Germinal center (tissue), 1 donor: Measurements from ENCODE around the gene FLOT1.
"Not testable (repeated sequence)": the region's sequence is repeated elsewhere in the genome, so short reads cannot be mapped to it uniquely, and the experiment has no call there.

Experiments used
- DNase-seq: peaks from one replicate; pipeline ENCODE4 v3.0.0; 2012; ENCODE audit warnings: mixed read lengths, low spot score

Gene FLOT1

DNA sequence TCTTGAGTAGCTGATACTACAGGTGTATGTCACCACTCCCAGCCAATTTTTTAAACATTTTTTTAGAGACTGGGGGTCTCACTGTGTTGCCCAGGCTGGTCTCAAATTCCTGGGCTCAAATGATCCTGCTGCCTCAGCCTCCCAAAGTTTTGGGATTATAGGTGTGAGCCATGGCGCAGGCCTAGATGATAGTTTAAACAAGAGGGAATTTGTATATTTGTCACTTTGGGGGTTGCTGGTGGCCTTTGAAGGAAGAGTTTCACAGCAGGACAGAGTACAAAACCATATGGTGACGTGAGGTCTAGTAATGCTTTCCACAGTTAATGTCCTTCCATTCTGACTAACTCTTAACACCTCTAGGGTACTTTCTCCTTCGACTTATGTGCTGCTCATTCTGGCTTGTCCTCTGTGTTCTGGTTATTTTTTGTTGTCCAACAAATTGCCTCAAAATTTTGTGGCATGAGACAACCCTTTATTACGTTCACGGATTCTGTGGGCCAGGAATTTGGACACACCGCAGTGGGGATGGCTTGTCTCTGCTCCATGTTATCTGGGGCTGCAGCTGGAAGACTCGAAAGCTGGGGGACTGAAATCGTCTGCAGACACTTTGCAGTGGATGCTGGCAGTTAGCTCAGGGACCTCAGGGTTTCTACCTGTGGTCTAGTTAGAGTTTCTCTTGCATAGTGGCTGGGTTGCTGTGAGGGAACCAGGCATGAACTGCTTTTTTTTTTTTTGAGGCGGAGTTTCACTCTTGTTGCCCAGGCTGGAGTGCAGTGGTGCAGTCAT is 24.9 kb upstream of the FLOT1 start:
- no peak for DNase-seq

DNA sequence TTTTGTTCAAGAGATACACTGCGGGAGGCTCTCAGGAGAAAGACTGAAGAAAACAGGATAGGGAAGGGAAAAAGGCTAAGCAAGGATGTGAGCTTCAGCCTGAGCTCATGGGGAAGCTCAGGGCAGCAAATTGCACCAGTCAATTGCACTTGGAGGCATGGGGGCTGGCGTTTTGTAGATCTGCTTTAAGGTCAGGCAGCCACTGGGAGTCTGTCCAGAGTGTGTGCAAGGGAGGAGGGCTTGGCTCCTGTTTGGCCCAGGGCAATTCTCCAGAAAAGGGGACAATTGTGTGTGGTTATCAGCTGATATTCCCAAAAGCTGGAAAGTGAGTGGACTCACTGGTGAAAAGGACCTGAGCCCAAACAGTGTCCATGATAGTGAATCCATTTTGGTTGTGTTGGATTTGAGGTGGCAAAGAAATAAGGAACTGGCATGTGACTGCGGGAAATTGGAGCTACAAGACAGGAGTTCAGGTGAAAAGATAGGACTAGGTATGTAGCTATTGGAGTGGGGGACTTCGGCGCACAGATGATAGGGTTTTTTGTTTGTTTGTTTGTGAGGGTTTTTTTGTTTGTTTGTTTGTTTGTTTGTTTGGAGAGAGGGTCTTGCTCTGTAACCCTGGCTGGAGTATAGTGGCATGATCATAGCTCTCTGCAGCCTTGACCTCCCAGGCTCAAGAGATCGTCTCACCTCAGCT is 24.1 kb upstream of the FLOT1 start:
- no peak for DNase-seq

DNA sequence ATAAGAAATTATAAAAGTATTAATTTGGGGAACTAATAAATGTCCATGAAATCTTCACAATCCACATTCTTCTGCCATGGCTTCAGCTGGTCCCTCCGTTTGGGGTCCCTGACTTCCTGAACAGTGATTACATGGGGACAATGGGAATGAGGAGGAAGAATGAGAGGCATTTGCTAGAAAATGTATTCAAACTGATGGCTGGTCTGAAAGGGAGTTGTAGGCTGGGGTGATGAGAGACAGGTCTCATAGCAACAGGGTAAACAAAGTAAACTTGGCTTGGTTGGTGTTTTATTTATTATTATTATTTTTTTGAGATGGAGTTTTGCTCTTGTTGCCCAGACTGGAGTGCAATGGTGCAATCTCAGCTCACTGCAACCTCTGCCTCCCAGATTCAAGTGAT is 23.0 kb upstream of the FLOT1 start:
- not testable (repeated sequence) for DNase-seq

DNA sequence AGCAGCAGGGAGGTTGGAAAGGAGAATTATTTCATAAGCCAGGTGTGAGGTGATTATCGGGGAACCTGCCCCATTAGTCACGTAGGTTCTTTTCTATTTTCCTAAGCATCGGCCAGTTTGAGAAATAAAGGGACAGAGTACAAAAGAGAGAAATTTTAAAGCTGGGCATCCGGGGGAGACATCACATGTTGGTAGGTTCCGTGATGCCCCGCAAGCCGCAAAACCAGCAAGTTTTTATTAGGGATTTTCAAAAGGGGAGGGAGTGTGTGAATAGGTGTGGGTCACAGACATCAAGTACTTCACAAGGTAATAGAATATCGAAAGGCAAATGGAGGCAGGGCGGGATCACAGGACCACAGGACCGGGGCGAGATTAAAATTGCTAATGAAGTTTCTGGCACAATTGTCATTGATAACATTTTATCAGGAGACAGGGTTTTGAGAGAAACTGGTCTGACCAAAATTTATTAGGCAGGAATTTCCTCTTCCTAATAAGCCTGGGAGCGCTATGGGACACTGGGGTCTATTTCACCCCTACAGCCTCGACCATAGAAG is 22.1 kb upstream of the FLOT1 start:
- not testable (repeated sequence) for DNase-seq

DNA sequence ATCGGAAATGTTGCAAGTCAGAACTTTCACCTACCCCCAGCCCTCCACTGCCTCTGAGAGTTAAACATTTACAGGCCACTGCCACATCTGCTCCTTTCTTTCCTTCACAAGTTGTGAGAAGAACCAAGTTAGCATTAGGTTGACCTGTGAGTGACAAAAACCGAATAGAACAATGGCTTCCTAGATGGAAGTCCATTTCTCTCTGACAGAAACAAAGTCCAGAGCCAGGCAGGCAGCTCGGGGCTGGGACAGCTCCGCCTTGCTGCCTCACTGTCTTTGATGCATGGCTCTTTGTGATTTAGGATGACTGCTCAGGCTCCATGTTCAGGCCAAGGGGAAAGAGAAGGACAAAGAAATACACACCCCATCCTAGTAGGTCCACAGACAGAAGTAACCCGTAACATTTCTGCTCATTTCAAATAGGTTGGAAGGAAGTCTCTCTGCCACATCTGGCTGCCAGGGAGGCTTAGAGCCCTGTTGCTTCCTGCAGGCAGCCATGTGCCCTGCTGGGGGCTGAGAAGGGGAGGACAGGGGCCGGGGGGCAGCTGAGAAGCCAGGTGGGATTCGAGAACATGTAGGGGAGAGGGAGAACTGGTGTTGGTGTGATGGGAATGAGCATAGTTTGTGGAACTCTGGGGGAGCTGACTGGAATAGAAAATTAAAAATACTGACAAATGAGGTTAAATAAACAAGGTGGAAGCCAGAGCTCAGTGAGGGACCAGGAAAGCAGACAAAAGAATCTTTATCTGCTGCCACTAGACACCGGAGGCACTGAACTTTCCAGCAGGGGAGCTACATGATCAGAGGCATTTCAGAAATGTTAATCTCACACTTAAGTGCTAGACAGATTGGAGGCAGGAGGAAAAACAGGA is 21.4 kb upstream of the FLOT1 start:
- DNase-seq = no peak

DNA sequence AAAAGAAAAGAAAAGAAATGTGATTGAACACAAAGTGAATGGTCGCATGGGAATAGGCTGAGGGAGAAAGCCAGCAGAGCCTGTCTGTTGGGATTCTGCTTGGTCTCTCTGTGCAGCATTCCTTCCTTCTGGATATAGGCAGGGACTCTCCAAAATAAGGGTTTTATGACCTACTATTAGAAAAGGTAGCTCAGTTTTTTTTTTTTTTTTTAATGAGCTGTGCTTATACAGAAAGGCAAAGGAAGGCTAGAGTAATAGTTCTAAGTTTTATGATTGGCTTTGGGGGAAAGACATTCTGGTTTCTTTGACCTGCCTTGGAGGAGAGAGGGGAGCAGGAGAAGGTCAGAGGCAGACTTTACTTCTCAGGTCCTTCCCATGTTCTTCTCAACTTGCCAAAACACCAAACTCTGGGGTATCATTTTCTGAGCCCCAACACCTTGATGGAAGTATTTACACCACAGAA is 20.7 kb upstream of the FLOT1 start:
- no peak for DNase-seq

DNA sequence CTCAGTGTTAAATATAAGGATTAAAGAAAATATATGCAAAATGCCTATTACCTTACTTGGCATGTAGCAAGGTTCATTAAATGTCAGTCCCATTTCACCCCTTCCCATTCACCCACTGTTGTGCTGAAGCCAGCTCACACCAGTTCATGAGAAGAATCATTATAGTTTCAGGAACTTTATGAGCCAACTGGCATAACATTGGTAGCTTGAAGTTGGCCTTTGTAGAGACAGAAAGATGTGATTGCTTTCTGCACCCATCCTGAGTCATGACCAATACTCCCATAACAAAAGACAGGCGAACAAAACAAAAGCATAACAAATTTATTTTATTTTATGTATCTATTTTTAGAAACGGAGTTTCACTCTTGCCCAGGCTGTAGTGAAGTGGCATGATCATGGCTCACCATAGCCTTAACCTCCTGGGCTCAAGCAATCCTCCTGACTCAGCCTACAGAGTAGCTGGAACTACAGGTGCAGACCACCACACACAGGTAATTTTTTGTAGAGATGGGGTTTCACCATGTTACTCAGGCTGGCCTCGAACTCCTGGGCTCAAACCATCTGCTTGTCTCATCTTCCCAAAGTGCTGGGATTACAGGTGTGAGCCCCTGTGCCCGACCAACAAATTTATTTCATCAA is 19.4 kb upstream of the FLOT1 start:
- DNase-seq = no peak

DNA sequence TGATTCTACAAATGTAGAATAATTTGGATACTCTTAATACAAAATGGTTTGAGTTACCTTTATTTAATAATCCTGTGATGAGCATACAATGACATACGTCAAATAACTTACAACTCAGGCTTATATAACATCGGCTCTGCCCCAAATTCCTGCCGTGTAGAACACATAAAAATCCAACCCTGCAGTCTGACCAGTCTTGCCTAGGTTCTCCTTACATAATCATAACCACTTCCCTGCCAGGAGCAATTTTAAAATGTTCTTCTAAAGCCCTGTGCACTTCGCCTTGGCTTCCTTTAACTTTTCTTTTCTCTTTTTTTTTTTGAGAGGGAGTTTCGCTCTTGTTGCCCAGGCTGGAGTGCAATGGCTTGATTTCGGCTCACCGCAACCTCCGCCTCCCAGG is 18.1 kb upstream of the FLOT1 start:
- DNase-seq = no peak

DNA sequence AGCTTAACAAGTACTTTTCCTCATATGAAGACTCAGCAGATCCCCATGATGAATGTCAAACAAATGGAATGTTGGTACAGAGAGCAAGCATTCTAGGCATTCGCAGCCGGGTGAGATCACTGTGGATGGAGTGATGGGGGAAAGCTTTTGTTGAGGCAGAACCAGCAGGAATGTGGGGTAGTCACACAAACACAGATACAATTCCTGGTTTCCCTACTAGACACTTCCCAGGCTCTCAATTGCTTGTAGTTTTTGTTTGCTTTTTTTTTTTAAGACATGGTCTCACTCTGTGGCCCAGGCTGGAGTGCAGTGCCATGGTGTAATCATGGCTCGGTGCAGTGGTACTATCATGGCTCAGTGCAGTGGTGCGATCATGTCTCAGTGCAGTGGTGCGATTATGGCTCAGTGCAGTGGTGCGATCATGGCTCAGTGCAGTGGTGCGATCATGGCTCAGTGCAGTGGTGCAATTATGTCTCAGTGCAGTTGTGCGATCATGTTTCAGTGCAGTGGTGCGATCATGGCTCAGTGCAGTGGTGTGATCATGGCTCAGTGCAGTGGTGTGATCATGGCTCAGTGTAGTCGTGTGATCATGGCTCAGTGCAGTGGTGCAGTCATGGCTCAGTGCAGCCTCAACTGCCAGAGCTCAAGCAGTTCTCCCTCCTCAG is 17.2 kb upstream of the FLOT1 start:
- DNase-seq = no peak

DNA sequence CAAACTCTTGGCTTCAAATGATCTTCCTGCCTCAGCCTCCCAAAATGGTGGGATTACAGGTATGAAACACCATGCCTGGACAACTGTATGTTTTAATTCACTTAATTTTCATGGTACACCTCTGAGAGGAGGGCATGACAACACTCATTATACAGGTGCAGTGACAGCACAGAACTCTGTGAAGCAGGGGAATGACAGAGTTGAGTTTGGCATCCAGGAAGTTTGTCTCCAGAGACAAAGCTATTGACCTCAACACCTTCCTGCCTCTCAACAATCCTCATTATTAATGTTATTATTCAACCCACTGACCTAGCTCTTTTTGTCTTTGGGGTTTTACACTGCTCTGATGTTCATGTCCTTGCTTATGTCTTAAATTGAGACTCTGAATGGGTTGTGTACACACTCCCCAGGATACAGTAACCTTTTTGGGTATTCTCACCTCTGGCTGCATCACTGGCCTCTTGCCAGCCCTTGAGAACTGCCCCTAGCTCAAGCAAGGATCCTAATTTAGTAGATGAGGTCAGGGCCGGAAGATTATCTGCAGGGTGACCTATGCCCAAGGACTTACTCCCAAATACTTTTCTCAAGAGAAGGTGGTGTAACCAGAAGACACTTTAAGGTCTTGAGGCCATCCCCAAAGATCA is 14.9 kb upstream of the FLOT1 start:
- no peak for DNase-seq

DNA sequence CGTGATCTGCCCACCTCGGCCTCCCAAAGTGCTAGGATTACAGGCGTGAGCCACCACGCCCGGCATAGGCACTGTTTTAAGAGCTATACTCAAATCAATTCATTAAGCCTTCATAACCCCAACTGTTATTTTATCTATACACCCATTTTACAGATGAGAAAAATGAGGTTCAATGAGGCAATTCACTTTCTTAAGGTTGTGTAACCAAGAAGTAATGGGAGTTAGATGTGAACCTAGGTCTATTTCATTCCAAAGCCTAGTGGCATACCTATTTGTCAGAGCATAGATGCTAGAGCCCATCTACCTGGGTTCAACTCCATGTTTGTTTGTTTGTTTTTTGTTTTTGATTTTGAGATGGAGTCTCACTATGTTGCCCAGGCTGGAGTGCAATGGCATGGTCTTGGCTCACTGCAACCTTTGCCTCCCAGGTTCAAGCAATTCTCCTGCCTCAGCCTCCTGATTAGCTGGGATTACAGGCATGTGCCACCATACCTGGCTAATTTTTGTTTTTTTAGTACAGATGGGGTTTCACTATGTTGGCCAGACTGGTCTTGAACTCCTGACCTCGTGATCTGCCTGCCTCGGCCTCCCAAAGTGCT is 14.0 kb upstream of the FLOT1 start:
- not testable (repeated sequence) for DNase-seq

DNA sequence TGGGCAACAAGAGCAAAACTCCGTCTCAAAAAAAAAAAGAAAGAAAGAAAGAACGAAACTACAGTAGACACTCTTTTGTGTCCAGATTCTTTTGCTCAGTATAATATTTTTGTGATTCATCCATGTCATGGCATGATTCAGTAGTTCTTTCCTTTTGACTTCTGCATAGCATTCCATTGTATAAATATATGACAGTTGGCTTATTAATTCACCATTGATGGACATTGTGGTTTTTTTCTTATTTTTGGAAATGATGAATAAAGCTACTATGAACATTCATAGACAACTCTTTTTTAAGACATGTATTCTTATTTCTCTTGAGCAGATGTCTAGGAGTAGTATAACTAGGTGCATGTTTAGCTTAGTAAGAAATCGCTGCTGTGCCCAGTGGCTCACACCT is 12.1 kb upstream of the FLOT1 start:
- DNase-seq = no peak

DNA sequence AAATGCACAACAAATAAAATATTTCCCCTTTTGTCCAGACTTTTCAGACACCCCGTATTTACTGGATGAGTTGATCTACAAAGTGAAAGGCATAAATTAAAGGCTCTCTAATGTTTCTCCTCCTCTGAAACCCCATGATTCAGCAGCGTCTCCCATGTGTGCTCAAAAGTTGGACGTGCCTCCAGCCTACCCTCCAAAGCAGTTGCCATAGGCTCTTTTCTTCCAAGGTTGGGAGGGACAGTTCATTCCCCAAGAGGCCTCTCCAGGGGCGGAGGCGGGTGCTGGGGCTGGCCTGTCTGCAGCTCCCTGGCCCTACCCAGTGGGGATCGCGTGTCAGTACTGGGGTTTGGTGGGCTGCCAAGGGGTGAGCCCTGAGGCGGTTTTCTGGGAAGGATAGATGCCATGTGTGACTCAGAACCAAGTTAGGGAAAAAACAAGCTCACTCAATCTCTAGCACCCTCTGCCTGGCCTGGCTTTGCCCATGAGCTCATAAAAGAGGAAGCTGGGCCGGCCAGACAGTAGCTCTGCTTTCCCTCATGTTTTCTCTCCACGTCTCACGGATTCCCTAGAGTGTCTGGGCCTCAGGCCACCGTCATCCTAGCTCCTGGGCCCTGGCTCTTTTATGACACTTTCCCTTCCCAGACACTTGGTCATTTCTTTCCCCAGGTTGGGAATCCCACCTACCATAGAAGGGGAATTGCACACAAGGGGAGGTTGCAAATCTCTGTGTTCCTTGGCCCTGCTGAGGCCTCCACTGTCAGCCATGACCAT is 9.9 kb upstream of the FLOT1 start:
- no peak for DNase-seq

DNA sequence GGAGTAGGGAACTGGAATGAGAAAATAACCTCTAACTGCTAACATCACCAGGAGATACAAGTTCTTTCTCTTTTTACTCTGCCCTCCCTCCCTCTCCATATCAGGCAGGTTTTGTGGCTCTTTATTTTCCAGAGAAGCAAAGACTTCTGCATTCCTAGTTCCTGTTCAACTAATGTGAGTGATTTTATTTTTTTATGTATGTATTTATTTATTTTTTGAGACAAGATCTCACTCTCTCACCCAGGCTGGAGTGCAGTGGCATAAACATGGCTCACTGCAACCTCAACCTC is 7.8 kb upstream of the FLOT1 start:
- DNase-seq = no peak

DNA sequence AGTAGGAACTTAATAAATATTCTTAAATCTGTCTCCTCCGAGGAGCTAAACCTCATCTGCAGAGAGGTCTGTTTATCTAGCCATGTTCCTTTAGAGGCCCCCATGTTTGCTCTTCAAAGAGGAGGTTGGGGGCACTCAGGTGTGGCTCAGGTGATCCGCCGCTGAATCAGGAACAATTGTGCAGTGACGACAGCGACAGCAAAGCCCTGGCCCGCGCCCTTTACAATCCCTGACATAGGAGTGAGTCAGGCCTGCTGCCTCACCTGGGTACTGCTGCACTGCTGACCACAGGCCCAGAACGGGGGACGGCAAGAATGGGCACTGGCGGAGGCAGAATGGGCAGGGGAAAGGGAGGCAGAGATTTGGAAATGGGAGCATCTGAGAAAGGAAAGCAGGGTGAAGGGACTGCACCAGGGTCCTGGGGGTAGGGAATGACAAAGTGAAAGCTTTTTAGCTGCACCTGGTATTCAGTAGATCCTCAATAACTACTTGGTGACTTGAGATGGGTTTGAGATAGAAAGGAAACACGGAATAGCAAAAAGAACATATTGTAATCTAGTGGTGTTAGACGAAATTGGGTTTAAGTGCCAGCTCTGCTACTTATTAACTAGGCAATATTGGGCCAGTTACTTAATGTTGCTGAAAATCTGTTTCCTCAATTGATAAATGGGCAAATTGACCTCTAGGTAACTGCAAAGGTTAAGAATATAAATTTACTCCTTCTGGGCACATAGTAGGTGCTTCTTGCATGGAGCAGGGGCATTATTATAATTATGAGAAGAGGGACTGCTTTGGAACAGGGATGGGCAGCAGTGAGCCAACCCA is 7.3 kb upstream of the FLOT1 start:
- DNase-seq = no peak

DNA sequence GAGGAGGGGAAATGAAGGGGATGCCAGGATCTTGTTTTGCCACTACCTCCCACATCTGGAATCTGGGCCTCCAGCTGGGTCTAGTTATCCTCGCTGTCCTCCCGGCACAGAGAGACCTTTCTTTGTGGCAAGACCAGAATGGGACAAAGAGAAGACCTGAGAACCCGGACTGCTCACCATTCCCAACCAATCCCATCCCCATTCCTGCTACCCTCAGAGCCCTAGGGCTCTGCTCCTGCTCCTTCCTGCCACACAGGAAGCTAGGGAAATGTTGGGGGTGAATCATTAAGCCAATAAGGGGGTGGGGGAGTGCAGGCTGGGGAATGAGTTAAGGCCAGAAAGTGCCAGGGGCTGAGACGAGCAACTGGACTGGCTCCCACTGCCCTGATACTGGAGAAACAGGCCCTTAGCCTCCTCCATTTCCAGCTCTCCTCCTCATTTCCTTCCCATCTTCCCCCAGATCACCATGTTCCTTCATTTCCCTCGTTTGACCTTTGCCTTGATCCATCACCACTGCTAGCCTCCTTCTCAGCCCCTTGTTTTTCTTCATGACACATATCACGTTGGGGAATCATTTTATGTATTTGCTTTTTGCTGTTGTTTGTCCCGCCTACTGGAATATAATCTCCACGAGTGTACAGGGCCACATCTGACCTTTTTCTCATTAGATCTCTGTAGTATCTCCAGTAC is 6.5 kb upstream of the FLOT1 start:
- no peak for DNase-seq

DNA sequence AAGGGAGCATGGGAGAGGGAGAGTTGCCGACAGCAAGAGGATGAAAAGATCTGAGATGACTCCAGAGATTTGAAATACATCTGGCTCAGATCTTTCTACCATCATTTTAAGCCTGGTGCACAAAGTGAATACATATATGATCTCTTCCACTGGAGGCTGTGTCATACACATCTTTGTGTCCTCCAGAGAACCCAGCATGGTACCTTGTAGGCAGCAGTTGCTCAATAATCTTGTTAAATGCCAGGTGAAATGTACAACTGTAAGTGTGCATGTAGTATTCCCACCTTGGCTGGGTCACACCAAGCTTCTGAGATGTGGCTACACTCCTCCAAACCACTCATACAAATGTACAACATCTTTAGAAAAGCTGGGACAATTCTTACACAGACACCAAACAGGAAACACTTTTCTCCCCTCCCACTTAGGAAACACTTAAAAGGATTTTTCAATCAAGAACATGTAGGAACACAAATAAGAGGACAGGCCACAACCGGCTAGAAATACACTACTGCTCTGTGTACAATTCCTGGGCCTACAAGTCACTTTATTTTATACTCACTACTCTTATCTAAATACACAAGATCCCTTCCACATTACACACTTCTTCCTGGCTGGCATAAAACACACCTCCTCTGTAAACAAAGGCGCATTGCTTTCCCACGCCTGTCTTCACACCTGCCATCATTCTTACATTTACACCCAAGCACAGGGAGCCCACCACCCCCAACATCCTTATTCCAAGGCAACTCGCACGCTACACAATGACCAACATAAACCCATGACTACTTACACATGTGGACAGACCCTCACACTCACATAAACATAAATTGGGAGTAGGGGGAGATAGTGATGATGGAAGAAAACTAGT is 5.6 kb upstream of the FLOT1 start:
- no peak for DNase-seq
